ENCODE results near the gene IL36B.

IL36B gene

GRCh38 chr2:113091231-113091896, 38.7 kb upstream of the IL36B start:
- TF ChIP-seq, protein P1, sequence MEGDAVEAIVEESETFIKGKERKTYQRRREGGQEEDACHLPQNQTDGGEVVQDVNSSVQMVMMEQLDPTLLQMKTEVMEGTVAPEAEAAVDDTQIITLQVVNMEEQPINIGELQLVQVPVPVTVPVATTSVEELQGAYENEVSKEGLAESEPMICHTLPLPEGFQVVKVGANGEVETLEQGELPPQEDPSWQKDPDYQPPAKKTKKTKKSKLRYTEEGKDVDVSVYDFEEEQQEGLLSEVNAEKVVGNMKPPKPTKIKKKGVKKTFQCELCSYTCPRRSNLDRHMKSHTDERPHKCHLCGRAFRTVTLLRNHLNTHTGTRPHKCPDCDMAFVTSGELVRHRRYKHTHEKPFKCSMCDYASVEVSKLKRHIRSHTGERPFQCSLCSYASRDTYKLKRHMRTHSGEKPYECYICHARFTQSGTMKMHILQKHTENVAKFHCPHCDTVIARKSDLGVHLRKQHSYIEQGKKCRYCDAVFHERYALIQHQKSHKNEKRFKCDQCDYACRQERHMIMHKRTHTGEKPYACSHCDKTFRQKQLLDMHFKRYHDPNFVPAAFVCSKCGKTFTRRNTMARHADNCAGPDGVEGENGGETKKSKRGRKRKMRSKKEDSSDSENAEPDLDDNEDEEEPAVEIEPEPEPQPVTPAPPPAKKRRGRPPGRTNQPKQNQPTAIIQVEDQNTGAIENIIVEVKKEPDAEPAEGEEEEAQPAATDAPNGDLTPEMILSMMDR (IDR thresholded peaks at IDR 0.05; ENCODE audit: insufficient read depth, missing control alignments) = no peak
- DNase-seq (ENCODE audit: insufficient read length, low spot score) (no peak), FAIRE-seq (no peak)

- no peak for FAIRE-seq
These were observed 37.2 kb upstream of the IL36B start for GRCh38 chr2:113089916-113090315.

GRCh38 chr2:113088213-113088992, 35.7 kb upstream of the IL36B start:
- DNase-seq (ENCODE audit: insufficient read length, low spot score) (no peak), FAIRE-seq (no peak)
- TF ChIP-seq, protein P1 (IDR thresholded peaks at IDR 0.05; ENCODE audit: insufficient read depth, missing control alignments) = no peak

More at GRCh38 chr2:113089916-113090315, 37.2 kb upstream of the IL36B start:
- TF ChIP-seq, protein P1 (IDR thresholded peaks at IDR 0.05; ENCODE audit: insufficient read depth, missing control alignments) = no peak
- DNase-seq (ENCODE audit: insufficient read length, low spot score) = no peak

DNA sequence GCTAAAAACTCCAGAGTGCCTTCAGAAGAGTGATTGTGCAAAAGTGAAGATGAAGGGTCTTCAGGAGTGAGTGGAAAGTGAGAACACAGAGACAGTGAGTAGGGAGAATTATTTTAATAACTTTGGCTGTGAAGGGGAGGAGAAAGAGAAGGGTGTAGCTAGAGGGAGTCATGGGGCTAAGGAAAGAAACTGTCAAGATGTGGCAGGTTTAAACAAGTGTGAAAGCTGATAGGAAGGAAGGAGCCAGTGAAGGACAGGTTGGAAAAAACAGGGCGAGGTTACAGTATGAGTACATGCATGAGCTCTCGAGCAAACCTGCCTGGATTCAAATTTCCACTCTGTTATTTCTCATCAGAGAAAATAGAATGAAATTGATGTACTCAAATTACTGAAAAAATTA, 32.9 kb upstream of the IL36B start:
- no peak for DNase-seq (ENCODE audit: insufficient read length, low spot score)
- TF ChIP-seq, protein P1 (IDR thresholded peaks at IDR 0.05; ENCODE audit: insufficient read depth, missing control alignments) = no peak
- no peak for FAIRE-seq

DNA sequence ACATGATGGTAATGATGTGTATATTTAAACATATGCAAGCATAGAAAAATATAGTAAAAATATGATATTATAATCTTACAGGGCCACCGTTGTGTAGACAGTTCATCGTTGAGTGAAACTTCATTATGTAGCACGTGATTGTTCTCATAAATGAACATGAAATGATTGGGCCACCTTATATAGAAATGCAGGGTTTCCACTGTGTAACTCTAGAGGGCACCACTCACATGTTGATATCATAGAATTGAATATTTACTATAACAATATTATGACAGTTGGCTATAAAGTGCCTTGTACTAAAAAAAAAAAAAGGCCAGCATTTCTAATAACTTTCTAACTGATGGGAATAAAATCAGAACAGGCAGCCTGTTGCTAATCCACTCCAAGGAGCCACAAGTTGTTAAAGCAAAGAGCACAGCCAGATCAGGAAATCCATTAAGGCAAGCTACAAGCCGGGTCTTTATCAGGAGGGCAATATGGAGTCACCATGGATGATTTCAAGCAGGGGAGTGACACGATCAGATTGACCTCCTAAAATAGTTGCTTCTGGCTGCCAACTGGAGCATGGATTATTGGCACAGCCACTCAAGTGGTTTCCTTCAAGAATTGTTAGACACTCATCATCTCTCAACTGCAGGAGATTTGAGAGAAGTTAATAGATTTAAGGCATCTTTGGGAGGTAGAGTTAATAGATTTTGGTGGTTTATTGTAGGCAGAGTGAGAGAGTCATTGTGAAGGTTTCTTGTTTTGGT, 31.8 kb upstream of the IL36B start:
- TF ChIP-seq, protein P1 (IDR thresholded peaks at IDR 0.05; ENCODE audit: insufficient read depth, missing control alignments) = peak; percentile 16
- FAIRE-seq (no peak), DNase-seq (ENCODE audit: insufficient read length, low spot score) (no peak)

DNA sequence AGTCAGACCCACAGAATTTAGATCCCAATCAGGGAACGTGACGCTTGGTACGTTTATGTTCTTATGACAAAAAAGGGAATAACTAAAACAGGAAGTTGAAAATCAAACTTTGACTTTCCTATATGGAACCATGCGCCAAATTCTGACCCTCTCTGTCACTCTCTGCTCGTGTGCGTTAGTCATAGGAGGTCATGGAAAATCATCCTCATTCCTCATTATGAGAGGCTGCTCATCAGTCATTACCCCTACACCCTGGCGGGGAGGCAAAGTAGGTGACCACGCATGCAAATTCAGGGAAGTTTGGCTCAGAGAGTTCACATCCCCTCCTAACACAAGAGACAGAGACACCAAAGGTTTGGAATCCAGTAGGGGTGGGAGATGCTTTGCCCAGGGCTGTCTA, 30.6 kb upstream of the IL36B start:
- no peak for DNase-seq (ENCODE audit: insufficient read length, low spot score)
- TF ChIP-seq, protein P1 (IDR thresholded peaks at IDR 0.05; ENCODE audit: insufficient read depth, missing control alignments) = no peak
- FAIRE-seq = no peak

All from D721Med (cell line).